ENCODE results near the gene ST6GALNAC2.

ST6GALNAC2 gene

DNA sequence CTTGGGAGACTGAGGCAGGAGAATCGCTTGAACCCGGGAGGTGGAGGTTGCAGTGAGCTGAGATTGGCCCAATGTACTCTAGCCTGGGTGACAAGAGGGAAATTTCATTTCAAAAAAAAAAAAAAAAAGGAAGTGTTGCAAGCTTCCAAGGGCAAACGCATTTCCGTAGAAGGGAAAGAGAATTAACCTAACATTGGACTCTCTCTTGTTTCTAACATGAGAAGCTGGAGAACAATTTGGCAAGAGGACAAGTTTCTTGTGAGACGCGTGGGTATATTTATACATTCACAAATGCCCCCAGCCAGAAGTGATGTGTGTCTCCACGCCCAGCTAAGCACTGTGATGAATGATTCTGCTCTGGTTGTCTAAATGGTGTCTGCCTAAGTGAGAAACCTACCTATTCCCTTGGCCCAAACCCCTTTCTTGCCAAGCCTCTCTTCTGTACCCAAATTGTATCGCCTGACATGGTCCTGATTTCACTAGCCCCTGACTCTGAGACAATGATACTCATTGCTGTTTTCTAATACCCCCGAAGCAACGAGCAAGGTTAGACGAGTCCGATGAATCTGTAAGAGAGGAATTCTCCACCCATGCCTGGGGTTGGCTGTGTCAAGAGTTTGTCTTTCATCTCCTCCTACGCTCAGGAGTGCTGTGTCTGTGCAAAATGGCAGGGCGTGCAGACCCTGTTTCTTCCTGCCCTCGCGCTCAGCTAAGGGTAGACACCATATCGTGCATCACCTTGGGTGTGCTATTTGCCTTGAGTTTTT is 14.2 kb upstream of the ST6GALNAC2 start:
- no peak for FAIRE-seq

DNA sequence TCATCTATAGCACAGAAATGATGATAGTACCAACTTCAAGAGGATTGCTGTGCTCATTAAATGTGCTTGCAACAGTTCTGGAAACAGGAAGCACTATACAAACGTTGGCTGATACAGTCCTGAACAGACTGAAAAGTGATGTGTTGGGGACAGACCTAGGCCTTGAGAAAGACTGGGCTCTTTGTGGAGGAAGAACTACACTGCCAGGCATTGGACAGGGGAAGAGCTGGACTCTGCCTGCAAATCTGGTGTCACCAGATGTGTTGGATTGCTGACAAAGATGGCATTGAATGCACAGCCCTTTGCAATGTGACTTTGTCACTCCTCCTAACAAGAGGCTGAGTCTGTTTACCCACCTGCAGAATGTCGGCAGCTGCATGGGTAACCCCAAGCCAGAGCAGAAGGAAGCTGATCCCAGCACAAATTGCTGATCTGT is 12.4 kb upstream of the ST6GALNAC2 start:
- FAIRE-seq, result no peak

DNA sequence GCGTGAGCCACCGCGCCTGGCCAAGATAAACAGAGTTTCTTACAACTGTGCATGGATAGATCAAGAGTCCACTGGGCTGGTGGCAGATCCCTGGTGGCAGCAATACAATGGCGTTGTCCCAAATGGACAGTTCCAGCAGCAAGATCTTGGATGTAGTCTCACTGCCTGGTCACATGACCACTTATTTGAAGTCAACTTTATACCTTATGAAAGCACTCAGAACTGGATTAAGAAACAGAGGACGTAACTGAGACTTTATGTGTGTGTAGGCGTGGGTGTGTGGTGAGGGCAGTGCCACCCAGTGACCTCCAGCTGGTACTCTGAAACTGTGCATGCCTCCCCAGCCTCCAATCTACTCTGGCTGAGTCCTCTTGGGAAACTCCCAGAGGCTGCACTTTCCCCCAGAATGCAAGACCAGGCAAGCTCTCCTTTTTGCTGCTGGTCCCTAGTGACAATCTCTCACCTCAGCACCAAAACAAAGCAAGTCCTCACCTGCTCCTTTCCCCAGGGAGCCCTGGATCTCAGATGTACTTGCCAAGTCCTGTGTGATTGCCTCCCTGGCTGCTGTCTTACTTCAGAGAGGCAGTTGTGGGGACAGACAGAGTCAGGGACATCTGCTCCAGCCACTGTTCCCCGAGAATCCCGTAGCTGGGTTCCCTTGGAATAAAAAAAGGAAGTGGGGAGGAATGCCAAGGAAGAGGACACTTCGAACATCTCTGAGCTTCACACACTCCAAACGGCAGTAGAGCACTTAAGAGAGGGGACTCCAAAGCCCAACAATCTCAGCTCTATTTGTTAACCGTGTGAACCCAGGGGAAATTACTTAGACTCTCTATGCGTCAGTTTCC is 11.7 kb upstream of the ST6GALNAC2 start:
- FAIRE-seq, result no peak

DNA sequence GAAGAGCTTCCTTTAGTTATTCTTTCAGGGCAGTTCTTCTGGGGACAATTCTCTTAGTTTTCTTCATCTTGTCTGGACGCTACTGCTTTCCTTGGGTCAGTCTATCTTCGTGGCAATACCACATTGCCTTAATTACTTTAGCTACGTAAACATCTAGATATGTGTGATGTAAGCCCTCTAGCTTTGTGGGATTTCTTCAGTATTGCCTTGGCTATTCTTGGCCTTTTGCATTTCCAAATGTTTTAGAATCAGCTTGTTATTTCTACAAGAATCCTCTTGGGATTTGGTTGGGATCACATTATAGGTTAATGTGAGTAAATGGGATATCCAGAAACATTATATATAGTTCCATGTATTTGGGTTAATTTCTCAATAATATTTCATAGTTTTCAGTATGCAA is 9.0 kb upstream of the ST6GALNAC2 start:
- no peak for FAIRE-seq

DNA sequence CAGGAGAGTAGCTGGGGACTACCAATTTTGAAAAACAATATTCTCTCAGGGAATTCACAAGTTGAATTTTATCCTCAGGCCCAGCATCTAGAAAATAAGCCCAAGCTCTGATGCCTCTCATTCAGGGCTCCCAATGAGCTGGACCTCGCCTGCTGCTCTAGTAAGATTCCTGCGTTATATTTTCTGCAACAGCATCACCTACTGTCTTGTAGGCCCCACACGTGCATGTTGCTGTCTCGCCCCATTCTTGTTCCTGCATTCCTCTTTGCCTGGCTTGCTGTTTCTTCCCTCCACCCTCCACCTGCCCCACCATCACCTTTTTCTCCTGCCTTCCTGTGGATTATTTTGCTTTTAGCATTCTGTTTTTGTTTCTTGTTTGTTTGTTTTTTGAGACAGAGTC is 8.3 kb upstream of the ST6GALNAC2 start:
- no peak for FAIRE-seq

DNA sequence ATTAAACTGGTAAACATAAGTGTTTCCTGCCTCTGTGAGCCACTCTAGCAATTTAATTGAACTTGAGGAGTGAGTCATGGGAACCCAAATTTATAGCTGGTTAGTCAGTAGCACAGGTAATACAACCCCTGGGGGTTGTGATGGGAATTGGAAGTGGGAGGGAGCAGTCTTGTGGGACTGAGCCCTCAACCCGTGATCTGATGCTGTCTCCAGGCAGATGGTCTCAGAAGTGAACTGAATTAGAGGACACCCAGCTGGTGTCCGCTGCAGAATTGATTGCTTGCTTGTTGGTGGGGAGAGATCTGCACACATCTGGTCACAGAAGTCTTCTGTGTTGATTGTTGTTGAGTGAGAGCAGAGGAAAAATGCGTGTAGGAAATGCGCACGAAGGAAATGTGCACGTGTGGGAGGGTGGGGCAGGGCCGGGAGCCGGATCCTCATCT is 7.7 kb upstream of the ST6GALNAC2 start:
- FAIRE-seq, result no peak

DNA sequence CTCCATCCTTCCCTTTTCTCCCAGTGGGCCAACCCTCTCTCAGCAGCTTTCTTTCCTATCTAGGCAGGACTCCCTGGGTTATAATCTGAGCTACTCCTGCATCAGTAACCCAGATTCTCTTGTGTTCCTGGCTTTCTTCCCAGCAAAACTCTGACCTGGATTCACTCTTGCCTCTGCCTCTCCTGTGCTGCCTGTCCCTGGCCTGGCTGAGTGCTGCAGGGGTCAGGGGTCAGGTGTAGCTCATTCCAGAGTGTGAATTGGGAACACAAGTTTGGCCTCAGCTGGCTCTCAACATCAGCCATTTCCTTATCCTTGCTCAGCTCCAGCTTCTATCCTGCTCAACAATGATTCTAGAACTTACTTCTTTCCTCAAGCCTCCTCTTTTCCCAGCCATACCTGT is 2.5 kb upstream of the ST6GALNAC2 start:
- no peak for FAIRE-seq

DNA sequence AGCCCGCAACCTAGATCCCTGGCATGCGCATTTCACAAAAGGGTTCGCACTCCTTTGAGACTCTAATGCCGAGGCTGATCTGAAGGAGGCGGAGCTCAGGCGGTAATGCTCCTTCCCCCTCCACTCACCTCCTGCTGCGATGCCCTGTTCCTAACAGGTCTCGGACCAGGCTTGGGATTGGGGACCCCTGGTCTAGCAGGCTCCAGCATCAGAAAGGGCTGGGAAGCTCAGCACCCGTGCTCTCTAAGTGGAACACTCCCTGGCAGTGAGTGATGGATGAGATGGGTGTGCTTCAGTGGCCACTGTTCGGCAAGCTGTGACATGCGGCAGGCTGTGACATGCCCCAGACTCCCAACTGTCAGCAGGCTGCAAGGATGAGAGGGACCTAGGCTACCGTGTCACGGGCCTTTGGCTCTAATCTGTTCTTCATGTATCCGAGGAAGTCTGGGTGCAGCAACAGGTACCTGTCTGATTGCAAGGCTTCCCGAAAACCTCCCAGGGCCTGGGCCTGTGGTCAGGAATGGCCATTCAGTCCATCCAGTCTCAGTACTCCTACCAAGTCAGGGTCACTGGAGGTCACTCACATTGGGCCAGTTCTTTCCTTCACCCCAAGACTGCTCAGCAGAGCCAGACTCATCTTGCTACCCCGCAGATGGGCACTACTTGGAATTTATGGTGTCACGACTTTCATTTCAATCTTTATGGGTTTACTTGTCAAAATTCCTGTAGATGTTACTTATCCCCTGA is 1.3 kb upstream of the ST6GALNAC2 start:
- no peak for FAIRE-seq

DNA sequence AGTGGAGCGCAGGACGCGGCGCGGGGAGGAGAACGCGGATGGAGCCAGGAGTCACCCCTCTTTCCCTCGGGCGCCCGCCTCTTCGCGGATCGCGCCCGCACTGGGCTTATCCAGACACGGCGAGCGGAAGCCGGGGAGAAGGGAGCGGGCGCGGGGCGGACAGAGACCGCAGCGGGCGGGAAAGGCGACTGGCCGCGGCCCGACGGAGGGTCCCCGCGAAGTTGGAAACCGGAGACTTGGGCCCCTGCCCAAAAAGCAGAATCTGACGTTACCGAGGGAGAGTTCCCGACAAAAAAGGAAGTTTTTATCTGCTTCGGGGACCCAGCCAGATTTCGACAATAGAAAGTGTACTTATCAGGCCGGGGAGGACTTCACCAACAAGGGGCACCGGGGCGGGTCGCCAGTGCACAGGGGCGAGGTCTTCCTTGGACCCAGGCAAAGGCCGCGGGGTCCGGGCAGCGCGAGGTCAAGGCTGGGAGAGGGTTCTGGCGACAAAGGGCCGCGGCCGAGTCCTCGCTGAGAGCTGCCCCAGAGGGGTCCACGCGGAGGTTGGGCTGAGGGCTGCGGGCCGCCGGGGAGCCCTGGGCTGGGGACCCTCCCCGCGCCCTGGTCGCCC is 519 bp downstream of the ST6GALNAC2 start:
- no peak for FAIRE-seq

DNA sequence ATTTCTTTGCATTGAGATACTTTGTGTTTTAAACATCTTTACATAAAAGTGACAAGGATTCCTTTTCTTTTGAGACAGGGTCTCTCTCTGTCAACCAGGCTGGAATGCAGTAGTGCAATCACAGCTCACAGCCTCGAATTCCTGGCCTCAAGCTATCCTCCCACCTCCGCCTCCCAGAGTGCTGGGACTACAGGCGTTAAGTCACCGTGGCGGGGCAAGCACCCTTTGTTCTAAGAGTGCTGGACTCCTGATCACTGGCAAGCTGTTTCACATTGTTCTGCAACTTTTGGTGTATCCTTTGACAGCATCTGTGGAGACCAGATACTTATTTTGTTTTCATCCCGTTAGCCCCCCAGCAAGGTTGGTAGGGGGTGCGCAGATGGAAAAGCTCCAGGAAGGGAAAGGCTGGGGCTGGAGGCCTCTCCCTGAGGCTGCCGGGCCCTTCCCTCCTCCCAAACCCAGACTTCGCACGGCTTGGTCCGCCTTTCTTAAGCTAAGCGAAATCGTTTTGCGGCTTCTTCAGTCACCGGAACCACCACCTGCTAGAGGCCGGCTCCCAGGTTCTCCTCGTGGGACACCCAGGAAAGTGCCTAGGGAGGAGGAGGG is 1.1 kb downstream of the ST6GALNAC2 start:
- FAIRE-seq, result no peak

DNA sequence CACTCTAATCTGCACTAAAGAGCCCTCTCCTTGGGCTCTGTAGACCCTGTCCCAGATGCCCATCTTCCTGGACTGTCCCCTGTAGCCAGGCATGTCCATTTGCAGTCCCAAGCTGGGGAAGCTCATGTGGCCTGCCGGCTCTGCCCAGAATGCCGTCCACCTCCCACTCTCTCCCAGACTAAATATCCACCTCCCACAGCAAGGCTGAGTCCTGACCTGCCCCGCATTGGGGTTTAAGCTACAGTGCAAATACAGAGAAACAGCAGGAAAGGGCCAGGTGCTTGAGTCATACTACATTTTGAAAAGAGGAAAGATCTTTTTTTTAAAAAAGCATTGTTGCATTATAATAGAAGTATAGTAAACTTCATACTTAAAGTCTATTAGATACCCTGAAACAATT is 3.0 kb downstream of the ST6GALNAC2 start:
- FAIRE-seq, result no peak

DNA sequence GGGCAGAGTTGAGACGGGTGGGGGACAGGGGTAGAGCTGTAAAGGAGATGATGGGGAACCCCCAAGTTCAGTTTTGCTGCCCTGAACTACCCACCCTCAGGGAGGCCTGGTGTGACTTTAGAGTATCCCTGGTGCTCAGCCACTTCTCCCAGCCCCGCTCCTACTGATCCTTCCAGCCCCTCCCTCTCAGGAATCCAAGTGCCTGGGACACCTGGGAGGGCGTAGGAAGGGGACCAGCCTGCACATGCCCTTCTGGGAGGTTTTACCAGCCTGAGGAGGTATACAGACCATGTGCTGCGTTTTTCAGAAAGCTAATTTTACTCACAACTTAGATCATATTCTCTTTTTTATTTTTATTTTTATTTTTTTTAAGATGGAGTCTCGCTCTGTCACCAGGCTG is 4.1 kb downstream of the ST6GALNAC2 start:
- no peak for FAIRE-seq

DNA sequence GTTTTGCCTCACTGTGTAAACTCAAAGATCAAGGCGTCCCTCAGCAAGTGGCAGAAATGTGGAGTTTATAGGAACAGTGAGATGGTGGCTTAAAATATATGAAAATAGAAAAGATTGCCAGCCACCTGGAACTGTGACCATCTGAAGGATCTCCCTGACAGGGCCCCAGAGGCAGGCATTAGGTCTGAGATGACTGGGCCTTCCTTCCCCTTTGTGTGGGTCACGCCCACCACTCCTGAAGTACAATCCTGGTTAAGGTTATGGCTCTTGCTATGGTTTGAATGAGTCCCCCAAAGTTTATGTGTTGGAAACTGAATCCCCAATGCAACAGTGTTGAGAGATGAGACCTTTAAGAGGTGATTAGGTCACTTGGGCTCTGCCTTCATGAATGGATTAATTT is 6.4 kb downstream of the ST6GALNAC2 start:
- no peak for FAIRE-seq

DNA sequence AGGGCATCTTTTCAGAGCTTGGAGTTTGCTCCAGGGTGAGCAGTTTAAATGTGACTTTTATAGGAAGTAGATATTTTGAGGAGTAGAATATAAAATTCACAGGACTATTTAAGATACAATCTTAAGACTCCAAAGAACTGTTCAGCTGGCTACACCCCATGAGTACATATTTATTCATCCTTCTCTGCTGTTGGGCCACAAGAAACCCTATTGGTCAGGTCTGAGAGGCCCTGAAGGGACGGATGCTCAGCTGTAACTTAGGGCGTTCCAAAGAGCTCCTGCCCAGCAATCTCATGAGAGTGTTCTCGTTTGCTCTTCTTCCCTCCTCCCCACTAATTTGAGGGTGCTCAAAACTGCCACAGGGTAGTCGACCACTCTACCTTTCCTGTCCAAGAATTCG is 7.3 kb downstream of the ST6GALNAC2 start:
- no peak for FAIRE-seq

DNA sequence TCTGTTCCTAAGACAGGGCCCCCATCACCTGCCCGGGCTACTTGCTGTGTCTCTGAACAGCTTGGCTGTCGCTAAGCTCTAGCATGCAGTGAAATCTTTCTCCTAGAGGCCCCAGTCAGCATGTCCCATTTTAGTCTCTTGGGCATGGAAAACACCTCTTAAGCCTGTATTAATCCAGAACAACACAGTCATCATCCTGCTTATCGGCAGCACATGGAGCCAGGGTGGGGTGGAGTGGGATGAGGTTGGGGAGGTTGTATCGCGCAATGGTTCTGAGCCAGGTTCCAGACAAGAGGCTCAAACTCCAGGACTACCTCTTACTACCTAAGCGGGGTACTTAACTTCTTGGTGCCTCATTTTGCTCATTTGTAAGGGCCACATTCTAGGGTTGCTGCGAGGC is 7.8 kb downstream of the ST6GALNAC2 start:
- no peak for FAIRE-seq

DNA sequence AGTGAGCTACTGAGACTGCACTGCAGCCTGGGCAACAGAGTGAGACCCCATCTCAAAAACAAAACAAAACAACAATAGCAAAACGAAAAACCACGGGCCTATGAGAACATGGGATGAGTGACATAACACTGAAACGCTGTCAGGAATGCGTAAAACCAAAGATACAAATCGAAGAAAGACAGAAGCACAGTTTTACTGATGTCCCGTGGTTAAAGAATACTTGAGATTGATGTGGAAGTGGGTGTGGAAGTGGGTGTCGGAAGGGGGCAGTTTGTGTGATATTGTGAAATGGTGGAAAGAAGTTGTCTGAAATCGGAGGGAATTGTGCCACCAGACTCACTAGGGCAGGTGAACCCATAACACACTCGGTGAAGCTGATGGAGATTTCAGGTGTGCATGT is 9.5 kb downstream of the ST6GALNAC2 start:
- FAIRE-seq, result no peak

DNA sequence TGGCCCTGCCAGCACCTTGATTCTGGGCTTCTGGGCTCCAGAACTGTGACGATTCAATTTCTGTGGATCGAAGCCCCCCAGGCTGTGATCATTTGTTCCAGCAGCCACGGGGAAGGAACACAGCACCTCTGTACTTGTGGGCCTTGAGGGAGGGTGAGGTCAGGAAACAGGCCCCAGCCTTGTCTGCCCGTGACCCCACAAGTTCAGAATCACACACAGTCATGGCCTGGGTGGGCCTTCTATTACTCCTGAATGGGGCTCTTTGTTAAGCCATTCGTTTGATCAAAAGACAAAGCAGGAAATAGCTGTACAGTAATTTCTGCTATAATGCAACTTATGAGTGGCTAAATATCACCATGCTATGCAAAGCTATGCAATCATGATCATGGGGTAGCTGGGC is 10.1 kb downstream of the ST6GALNAC2 start:
- no peak for FAIRE-seq

DNA sequence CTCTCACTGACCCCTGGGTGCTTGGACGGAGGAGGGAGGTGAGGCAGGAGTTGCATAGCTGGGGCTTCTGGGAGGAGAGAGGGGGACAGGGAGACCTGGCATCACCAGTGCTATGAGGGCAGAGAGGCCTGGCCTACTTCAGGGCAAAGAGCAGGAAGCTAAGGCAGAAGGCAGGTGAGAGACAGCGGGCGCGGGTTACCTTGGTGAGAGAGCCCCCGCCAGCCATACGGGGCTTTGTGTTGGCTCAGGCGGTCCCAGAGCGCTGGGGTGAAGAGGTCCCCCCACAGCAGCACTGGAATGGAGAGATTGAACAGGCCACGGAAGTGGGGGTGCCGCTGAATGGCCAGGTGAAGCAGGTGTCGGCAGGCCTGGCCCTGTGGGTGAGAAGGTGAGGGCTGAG is 11.5 kb downstream of the ST6GALNAC2 start:
- no peak for FAIRE-seq

DNA sequence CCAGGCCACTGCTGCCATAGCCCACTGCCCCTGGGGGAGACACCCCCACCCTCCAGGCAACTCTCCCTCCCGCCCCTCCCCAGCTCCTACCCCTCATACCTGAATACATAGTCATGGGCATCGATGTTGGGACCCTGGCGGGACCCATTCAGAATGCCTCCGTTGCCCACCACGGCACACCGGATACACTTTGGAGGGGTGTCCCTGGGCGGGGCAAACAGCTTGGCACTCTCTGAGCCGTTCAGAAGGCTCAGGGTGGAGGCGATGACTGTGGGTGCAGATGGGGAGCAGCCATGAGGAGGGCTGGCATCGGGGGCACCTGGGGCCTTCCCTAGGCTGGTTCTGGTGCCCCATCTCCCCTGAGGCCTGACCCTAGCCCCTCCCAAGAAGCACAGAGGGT is 12.6 kb downstream of the ST6GALNAC2 start:
- FAIRE-seq, result no peak

DNA sequence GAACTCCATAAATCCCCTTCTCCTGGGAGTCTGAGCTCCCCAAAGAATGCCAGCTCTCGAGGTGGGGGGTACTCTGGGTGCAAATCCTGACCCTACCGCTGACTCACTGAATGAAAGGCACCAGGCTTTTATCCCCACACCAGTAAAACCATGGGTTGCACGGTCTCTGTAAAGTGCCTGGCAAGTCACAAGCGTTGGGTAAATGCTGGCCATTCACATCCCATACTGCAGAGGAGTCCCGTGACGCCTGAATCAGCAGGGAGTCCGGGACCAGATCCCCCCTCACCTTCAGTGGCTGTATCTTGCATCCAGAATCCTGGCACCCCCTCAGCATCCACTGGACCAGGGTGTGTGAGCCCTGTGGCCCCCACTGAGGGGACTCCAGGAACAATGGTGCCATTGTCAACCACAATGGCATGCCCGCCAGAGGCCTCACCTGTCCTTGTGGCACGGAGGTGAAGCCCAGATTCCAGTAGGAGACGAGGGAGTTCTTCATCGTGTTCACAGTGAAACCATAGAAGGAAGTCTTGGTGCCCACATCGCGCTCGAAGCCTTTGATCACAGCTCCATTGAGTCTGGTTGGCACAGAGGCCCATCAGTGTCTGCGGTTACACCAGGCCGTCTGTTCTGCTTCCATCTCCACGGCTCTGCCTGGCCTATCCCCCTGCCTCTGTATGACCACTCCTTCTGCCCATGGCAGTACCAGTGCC is 13.3 kb downstream of the ST6GALNAC2 start:
- FAIRE-seq, result no peak

DNA sequence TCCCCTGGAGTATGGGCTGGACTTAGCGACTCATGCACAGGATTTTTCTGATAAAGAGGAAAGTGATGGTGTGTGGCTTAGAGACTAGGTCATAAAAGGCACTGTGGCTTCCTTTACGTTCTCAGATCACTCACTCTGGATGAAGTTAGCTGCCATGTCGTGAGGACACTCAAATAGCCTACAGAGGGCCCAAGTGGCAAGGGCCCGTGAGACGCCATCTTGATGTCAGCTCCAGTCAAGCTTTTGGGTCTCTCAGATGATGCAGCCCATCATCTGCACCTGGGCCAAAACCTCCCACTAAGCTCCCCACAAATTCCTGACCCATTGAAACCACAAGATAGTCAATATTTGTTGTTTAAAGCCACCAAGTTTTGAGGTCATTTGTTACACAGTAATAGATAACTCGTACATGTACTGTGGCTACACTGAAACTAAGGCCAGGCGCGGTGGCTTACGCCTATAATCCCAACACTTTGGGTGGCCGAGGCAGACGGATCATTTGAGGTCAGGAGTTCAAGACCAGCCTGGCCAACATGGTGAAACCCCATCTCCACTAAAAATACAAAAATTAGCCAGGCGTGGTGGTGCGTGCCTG is 14.7 kb downstream of the ST6GALNAC2 start:
- FAIRE-seq, result no peak
